HG03066 (cell line): ENCODE results near the gene TMEM63C.

Experiments used
- ATAC-seq: cut with Tn5 transposase; IDR thresholded peaks from one replicate; pipeline ENCODE4 v1.9.1; 2021; ENCODE audit warnings: low read depth; ENCODE audit not compliant: unreplicated experiment

The TMEM63C gene

GRCh38 chr14:77195766-77196165 is 14.2 kb downstream of the TMEM63C start:
- no peak for ATAC-seq

DNA sequence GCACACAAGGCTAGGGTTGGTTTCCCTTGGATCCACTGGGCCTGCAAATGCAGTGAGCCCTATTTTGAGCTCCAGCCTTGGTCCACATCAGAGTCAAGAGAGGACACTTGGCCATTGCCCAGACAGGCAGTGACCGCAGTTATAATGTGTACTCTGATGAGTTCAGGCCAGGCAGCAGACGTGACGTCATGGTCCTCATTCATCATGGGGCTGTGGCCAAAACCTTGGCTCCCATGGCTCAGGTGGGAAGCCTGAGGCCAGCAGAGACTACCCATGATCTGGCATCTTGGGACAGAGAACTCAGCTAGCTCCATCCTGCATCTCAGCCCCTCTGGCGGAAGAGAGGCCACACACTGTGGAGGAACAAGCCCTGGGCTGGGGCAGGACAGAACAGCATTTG is 16.4 kb downstream of the TMEM63C start:
- ATAC-seq: no peak

DNA sequence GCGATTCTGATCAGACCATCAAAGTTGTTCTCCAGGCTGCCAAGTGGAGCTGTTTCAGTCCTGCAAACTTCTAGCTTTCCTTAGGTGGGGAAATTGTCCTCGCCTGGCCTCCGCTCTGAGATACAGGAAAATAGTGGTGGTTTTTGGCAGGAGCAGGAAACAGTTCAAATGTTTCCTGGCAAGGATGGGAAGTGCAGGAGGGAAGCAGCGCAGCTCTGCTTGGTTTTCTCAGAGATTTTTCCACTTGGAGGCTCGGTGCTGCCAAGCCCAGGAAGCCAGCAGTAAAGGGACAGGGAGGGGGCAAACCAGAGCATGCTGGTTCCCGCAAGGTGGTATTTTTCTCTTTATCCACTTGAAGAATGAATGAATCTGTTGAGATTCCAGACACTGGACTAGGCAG is 17.0 kb downstream of the TMEM63C start:
- ATAC-seq: no peak

DNA sequence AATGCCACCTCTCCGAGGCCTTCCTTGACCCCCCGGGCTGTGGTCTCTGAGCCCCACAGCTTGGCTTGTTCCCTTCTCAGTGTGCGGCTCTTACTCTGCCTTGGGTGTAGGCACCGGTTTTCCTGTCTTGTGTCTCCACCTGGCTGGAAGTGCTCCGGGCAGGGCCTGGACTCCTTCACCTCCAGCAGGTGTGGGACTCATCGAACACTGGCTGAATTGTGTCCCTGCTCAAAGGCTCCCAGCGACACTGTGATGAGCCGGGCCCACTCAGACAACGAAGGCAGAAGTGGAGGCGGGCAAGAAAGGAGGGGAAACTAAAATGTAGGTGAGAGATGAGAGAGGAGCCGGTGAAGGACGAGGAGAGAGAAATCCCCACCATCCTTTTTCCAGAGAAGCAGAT is 18.0 kb downstream of the TMEM63C start:
- ATAC-seq: no peak

DNA sequence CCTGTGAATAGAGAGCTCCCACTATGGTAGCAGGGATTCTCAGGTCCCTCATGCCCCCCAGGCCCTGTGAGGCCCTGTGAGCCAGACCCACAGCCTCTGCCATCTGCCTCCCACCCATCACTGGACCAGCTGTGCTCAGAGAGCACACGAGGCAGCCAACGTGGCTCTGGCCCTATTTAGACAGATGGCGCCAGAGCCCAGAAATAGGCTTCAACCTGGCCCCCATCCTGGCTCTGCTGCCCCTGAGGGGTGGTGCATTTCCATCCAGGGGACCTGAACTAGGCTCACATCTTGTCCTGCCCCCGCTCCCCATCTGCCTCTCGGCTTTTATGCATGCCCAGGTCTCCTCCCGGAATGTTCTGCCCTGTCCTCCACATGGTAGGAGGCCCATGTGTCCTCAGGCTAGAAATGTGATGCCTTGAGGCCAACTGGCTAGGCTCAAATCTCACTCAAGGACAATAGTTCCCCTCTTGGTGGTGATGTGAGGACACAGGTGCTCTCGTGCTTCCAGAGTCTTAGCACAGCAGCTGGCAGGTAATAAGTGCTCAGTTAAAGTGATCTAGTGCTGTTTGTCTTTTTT is 18.9 kb downstream of the TMEM63C start:
- ATAC-seq: no peak

GRCh38 chr14:77201696-77202095 is 20.1 kb downstream of the TMEM63C start:
- no peak for ATAC-seq

DNA sequence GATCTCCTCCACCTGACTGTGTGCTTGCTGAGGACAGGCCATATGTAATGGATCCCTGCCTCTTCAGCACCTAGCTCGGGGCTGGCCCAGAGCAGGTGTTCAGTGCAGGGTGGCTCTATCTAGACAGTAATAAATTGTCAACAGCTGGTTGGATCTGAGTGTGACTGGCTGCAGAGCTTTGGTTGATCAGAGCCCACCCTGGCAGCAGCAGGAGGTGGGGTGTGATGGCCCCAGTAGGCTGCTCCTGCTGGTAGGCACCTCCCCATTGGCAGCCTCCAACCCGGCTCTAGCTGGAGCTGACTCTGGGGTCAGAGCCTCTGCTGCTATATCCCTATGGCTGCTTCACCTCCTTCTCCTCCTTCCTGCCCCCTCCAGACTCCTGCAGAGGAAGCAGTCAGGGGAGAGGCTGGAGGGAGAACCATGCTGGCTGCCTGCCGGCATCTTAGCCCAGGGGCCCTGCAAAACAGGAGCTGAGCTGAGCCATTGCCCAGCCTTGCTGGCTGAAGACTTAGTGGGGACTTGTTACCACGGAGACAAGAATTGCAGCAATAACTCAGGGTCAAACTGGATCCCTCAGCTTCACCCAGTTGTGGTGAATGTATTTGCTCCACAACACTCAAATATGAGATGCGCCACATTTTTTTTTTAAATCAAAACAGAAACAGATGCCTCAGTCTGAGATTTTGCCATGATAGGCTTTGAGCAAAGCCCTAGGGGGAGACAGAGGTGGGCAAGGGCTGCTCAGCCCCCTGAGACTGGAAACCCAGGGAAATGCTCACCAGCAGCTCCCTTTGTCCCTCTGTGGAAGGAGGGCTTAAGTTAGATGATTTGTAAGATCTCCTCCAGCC is 22.2 kb downstream of the TMEM63C start:
- no peak for ATAC-seq

- ATAC-seq: no peak
These were observed 22.8 kb downstream of the TMEM63C start for GRCh38 chr14:77204459-77204771.

DNA sequence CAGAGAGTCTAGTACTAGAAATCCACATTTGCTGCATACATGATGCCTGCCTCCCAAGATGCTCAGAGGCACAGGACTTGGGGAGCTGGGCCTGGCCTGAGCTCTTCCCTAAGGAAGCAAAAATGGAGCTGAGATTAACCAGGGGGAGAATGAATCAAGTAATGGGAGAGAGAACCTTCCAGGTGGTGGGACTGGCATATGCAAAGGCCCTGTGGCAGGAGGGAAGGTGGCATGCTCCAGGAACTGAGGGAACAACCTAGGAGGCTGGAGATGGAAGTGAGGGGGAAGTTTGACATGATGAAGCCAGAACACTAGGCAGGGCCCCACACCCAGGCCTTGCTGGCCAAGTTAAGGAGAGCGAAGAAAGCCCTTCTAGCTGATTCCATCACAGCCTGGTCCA is 23.3 kb downstream of the TMEM63C start:
- ATAC-seq: no peak

DNA sequence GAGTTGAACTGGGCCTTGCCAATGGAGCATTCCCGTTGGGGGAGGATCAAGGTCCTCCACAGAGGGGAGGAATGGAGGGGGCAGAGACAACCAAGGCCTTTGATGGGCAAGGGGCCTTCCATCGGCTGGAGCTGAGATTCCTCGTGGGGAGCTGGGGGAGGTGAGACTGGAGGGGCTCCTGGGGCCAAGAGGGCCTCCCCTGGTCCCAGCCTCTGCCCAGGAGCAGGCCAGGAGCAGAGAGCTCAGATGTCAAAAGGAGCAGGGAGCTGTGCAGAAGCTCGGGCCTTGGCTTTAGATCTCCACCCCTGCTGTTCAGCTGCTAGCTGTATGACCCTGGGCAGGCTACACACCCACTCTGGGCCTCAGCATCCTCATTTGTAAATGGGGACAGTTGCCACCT is 24.0 kb downstream of the TMEM63C start:
- ATAC-seq: no peak

- no peak for ATAC-seq
These were observed 24.7 kb downstream of the TMEM63C start for GRCh38 chr14:77206261-77206824.

- no peak for ATAC-seq
These were observed 25.3 kb downstream of the TMEM63C start for GRCh38 chr14:77206877-77207389.

DNA sequence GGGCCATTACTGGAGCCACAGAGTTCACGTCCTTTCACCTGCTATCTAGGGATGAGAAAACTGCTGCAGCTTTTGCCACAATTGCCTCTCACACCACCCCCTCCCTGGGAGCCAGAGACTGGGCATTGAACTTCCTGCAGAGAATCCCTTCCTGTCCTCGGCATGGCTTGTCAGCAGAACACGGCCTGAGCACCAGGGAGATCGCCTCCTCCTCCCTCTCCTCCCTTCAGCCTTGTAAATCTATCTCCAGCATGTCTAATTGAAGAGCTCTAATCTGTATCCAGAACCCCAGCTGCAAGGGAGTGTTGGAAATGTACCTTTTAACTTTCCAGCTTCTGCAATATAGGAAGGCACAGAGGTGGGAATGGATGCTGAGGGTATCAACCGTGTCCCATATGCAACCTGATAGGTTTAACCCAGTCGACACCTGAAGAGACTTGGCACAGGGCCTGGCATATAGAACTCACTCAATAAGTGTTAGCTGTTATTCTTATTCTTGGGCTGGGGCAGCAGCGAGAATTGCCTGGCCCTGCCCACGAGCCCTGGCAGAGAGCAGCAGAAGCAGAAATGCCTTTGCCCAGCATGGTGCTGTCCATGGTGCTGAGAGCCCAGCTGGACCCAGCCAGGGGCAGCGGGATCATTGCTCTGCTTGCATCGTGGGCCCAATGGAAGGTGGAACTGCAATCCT is 26.8 kb downstream of the TMEM63C start:
- ATAC-seq: no peak

DNA sequence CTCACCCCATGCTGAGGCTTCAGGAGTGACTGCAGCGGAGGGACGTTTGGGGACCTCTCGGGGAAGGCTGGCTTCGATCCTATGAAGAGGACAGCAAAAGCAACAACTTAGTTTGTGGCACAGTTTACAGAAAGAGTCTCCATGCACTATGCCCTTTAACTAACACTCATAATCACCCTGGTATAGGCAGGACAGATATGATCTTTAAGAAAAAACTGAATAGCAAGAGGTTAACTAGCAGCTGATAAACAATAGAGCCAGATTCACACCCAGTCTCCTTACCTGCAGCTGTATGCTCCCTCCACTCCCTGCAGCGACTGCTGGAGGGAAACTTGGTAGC is 27.4 kb downstream of the TMEM63C start:
- ATAC-seq: no peak

- ATAC-seq: no peak
These were observed 30.7 kb downstream of the TMEM63C start for GRCh38 chr14:77212097-77212870.

DNA sequence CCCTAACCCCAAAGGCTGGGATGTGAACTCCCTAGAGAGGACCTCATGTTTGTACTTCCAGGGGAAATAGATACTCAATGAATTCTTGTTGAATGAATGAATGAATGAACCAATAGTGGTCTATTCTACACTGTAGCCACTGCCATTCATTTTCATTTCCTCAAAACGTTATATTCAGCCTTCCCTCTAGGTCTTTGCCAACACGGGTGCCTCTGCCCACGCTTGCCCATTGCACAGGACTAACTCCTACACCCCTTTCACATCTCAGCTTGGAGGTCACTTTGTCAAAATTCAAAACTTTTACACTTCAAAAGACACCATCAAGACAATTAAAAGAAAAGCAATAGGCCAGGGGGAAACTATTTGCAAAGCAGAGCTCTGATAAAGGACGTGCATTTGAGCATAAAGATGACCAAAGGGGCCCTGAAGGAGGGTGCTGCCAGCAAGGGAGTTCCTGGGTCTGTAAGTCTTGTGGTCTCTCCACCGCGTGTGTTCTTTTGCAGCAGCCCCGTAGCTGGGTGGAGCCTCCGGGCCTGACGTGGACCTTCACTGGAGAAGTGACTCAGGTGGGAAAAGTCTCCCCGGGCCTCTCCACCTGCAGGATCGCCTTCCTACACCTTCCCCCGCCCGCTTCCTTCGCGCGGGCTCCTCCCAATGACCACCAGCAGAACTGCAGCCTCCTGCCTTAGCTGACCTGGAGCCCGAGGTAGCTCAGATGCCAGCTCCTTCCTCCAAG is 31.5 kb downstream of the TMEM63C start:
- ATAC-seq: no peak

GRCh38 chr14:77213679-77214016 is 32.0 kb downstream of the TMEM63C start:
- no peak for ATAC-seq

- no peak for ATAC-seq
These were observed 32.6 kb downstream of the TMEM63C start for GRCh38 chr14:77214216-77214615.

DNA sequence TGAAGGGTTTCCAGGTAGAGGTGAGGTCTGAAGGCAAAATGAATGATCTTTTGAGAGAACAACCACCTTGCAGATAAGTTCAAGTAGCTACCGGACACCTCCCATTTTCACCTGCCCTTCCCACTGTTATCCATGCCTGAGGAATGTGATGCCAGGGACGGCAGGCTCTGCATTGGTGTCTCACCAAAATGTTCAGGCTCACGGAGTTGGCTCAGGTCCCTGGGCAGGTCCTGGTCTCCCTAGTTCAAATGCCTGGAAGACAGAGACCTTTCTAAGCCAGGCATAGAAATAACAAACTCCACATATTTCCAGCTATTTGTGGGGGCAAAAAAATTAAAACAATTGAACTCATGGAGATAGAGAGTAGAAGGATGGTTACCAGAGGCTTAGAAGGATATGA is 36.0 kb downstream of the TMEM63C start:
- no peak for ATAC-seq

GRCh38 chr14:77219591-77219990 is 38.0 kb downstream of the TMEM63C start:
- ATAC-seq: no peak
